Measurements from ENCODE around the gene NAA20. TPM values are rescaled to one million over a fixed set of nuclear protein-coding genes. Genes with fewer than 3 reads are reported as not detected.

NAA20 gene
- total and polyA plus RNA-seq, 2 donors (not counting 1 experiment from before 2014, with no cell fraction given): 20.3 to 27.1 TPM

DNA sequence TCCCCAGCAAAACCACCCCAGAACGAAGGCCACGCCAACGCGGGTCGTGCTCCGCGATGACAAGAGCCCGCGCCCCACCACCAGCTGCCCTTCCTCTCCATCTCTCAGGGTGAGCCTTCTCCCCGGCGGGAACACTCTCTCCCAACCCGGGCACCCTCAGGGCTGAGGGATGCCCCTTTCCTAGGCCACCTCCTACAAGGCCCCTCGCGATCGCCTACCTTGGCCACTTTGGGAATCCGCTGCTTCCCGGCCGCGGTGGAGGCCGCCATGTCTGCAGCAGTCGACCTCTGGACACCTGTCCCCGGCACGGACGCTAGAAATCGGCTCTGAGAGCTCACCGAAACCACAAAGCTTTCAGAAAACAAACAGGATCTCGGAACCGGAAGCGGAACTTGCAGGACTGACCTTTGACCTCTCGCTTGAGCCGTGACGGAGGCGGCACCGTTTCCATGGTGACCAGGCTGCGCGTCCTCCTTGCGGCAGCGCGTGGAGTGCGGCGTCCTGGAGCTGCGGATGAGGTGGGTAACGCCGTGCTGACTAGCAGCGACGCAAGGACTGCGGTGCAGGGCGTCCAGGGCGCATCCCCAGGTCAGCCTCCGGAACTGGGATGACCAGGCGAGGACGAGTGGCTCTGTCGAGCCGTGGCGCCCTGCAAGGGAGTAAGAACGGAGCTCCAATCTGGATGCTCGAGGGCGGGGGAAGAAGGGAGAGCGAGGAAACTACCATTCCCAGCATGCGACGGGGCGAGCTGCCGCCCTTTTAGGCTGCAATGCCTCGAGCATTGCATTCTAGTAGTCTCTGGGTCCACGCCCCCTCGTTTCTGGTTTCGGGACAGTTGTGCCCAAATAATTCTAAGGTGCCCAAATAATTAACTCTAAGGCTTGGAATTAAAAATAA is 35.2 kb downstream of the NAA20 start, which contains the start of the genes CFAP61 and CRNKL1:
Gene CFAP61, plus strand, starts transcription at position 459 of the 897 bp plus-strand sequence. CDS start 4,122 bp downstream, outside the sequence.
Gene CRNKL1, minus strand, starts transcription at position 393 of the 897 bp plus-strand sequence. Its CDS starts 124 bp downstream, at position 269.
- Histone ChIP-seq H3K36me3 (replicated peaks in 1 of 2; ENCODE audit: control extremely low read depth in 1 of 2, control insufficient read depth in 1 of 2, extremely low read depth in 1 of 2, insufficient read depth in 2 of 2, low read length in 1 of 2) (peaks cover 0 to 28% of the 10 kb centered on the region in 2 experiments), H3K4me2 (replicated peaks; ENCODE audit: low read depth, low read length, poor library complexity, severe bottlenecking) (peak within 1 kb of the TSS; percentile 78), H4K20me1 (ENCODE audit: control insufficient read depth, insufficient read depth, low read length, poor library complexity, severe bottlenecking) (peaks cover 13% of the 10 kb centered on the region), H3K27ac (ENCODE audit: low read length in 2 of 2) (peak within 1 kb of the TSS; percentile 78 to 91), H2AFZ (ENCODE audit: insufficient read depth, low read depth, low read length, poor library complexity, severe bottlenecking) (peak within 1 kb of the TSS; percentile 99), H3K9me3 (ENCODE audit: control extremely low read depth in 1 of 3, control insufficient read depth in 2 of 3, insufficient read depth in 1 of 3, low read length in 2 of 3) (no peaks in the 10 kb centered on the region), H3K4me3 (ENCODE audit: control extremely low read depth in 1 of 5, extremely low read depth in 1 of 5, insufficient read depth in 1 of 5, low read depth in 2 of 5, low read length in 4 of 5) (peak within 1 kb of the TSS; percentile 85 to 98 (median 97)), H3K9ac (ENCODE audit: low read length) (peak within 1 kb of the TSS; percentile 95), H3K4me1 (ENCODE audit: control insufficient read depth in 2 of 2, insufficient read depth in 2 of 2, low read length in 2 of 2) (peaks cover 7 to 14% of the 10 kb centered on the region in 2 donors), H3K27me3 (replicated peaks in 1 of 4; ENCODE audit: control extremely low read depth in 1 of 4, control insufficient read depth in 3 of 4, insufficient read depth in 4 of 4, low read length in 3 of 4) (peaks cover 0 to 9% (median 5%) of the 10 kb centered on the region in 4 experiments), H3K79me2 (ENCODE audit: control insufficient read depth, insufficient read depth, low read length) (peaks cover 17% of the 10 kb centered on the region)
- ATAC-seq (ENCODE audit: low read depth) (peak; percentile 93), DNase-seq (peak; percentile 99)
- H3K27me3 Mint-ChIP-seq: peaks cover 7% of the 10 kb centered on the region
- ChIA-PET POLR2A (interaction anchor here (1.2 to 1.7 kb wide), 2 partner anchors 35 to 1764 kb away, joined by 3 to 12 read pairs; partner anchors contain the start of genes NAA20 and ZNF133), CTCF (interaction anchor here (0.6 to 1.6 kb wide), 4 partner anchors 14 to 390 kb away, joined by 3 to 12 read pairs (median 3); partner anchors contain the start of gene NAA20)
- peaks cover 23% of the 10 kb centered on the region for H3K4me1 Mint-ChIP-seq
- peak within 1 kb of the TSS; percentile 97 for H3K27ac Mint-ChIP-seq
- intact Hi-C loops (cut with micrococcal nuclease): loop anchor here (1.0 to 10.0 kb wide), 7 partner anchors 35 to 1545 kb away; partner anchors contain the start of genes NAA20, SEC23B, SMIM26 and XRN2
- peak within 1 kb of the TSS; percentile 99 for H3K4me3 Mint-ChIP-seq
- TF ChIP-seq EZH2 (IDR thresholded peaks at IDR 0.05; ENCODE audit: borderline replicate concordance, insufficient read depth, low read depth, low read length, poor library complexity, severe bottlenecking): no peak
- TF ChIP-seq, protein P1, sequence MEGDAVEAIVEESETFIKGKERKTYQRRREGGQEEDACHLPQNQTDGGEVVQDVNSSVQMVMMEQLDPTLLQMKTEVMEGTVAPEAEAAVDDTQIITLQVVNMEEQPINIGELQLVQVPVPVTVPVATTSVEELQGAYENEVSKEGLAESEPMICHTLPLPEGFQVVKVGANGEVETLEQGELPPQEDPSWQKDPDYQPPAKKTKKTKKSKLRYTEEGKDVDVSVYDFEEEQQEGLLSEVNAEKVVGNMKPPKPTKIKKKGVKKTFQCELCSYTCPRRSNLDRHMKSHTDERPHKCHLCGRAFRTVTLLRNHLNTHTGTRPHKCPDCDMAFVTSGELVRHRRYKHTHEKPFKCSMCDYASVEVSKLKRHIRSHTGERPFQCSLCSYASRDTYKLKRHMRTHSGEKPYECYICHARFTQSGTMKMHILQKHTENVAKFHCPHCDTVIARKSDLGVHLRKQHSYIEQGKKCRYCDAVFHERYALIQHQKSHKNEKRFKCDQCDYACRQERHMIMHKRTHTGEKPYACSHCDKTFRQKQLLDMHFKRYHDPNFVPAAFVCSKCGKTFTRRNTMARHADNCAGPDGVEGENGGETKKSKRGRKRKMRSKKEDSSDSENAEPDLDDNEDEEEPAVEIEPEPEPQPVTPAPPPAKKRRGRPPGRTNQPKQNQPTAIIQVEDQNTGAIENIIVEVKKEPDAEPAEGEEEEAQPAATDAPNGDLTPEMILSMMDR (IDR thresholded peaks at IDR 0.05): no peak
- WGBS (ENCODE audit: insufficient coverage): under 1% methylated on average over 58 of the region's 67 CpGs
- H3K9me3 Mint-ChIP-seq (ENCODE audit: insufficient read depth): no peaks in the 10 kb centered on the region
